Psoas muscle (tissue), 8 donors: ENCODE data around the gene ZKSCAN2. TPM values are rescaled to one million over a fixed set of nuclear protein-coding genes. Genes with fewer than 3 reads are reported as not detected.

Source experiments
- ATAC-seq, 4 donors: fragments of 200-7000 bp; cut with Tn5 transposase; one replicate each; pipeline ENCODE4 v1.9.1; 2020; ENCODE audit warnings: moderate library complexity in 3 of 4, mild to moderate bottlenecking in 2 of 4
- DNase-seq, 2 donors: peaks; one replicate each; pipeline ENCODE4 v3.0.0-alpha.2; 2020
- H3K27ac ChIP-seq: fragments of 200-600 bp; one replicate; pipeline ENCODE4 v1.8.0; 2022
- H3K27me3 ChIP-seq, 3 donors: fragments of 200-600 bp in 1 of 3; one replicate each; pipeline versions ENCODE4 v1.6.1 to v1.8.0; 2013 to 2022; ENCODE audit warnings: low read length in 2 of 3, mild to moderate bottlenecking in 2 of 3, moderate library complexity in 1 of 3; ENCODE audit not compliant: insufficient read depth in 3 of 3
- H3K36me3 ChIP-seq, 2 donors: fragments of 200-600 bp in 1 of 2; one replicate each; pipeline versions ENCODE4 v1.6.1 to v1.8.0; 2013 to 2022; ENCODE audit warnings: low read depth in 1 of 2, mild to moderate bottlenecking in 1 of 2, moderate library complexity in 1 of 2; ENCODE audit not compliant: insufficient read depth in 1 of 2
- H3K4me1 ChIP-seq: fragments of 200-600 bp; one replicate; pipeline ENCODE4 v1.8.0; 2022
- H3K4me3 ChIP-seq: fragments of 200-600 bp; one replicate; pipeline ENCODE4 v1.8.0; 2022; ENCODE audit warnings: mild to moderate bottlenecking
- H3K9me3 ChIP-seq: fragments of 200-600 bp; one replicate; pipeline ENCODE4 v1.8.0; 2022
- CTCF ChIP-seq: fragments of 200-600 bp; IDR thresholded peaks from one replicate; pipeline ENCODE4 v1.8.0; 2022; ENCODE audit warnings: antibody characterized with exemption
- WGBS, 3 donors: extraction: QIAGEN DNeasy Blood & Tissue Kit; methylation state at CpG; one replicate each; pipeline versions ENCODE4 v1.1.6 to v1.1.7; 2013; 5-methylcytosine and 5-hydroxymethylcytosine counted together
- intact Hi-C, 2 donors: fragments of 100-400 bp; cut with DNase I; formaldehyde crosslinking; loops; one replicate each; pipeline versions ENCODE4 v1.11.0 to v1.14.2; 2022
- polyA plus RNA-seq, 3 donors: library from polyadenylated mRNA; stranded (reverse); fragments of 200-250 nt; gene quantifications; one replicate each; pipeline ENCODE4 v1.2.3, GENCODE V29; 2013
- total RNA-seq, 4 donors: library from RNA; stranded (reverse); fragmentation: NEBNext Ultra II Directional in 2 of 4; extraction: Animal tissue kit (Norgen Biotek cat#: 25700) in 2 of 4; gene quantifications; one replicate each; pipeline versions ENCODE4 v1.2.1 to v1.2.4, GENCODE V29; 2021 to 2023
- donor health status: healthy with polysubstance abuse.
- donor health status: DM: no; HTN: no; CAD: no; lungs with moderate emphysema.
- donor health status: Bipolar disorder and iron deficiency.
- donor health status: healthy.
- donor health status: DM: yes; HTN: yes; CAD: no.
- donor health status: DM: no; HTN: no; CAD: no.
- donor health status: DM: no; HTN: no; CAD: no.
- donor health status: DM: yes; HTN: yes; CAD: no.

Gene ZKSCAN2
- total and polyA plus RNA-seq, 7 donors: 1.4 to 6.8 (median 5.2) TPM

DNA sequence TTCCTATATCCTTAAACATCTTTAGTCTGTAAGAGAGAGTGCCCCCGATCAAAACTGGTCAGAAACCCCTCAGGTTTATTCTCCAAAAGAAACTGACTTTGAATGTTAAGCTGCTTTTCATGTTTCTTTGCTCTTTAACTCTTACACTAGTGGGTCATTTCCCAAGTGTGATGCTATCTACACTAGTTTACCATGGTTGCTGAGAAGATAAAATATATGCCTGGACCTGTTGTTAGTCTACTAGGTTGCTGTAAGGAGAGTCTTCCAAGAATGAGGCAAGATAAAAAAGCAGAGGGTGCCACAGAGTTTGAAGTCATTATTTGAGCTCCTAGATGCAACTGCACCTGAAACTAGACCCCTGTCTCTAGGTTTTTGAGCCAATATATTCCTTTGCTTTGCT lies 12.2 kb upstream of the ZKSCAN2 start:
- ATAC-seq: no peak
- intact Hi-C loops: no loop called here
- DNase-seq: no peak
- TF ChIP-seq CTCF: no peak
- Histone ChIP-seq H3K36me3 (no peaks in the 10 kb centered on the region), H3K27me3 (no peaks in the 10 kb centered on the region), H3K4me1 (no peaks in the 10 kb centered on the region), H3K4me3 (no peak overlapping the region), H3K27ac (no peak overlapping the region), H3K9me3 (no peaks in the 10 kb centered on the region)
- 91 to 100% (median 94%) methylated on average over 1 of the region's 1 CpG for WGBS, 3 donors

DNA sequence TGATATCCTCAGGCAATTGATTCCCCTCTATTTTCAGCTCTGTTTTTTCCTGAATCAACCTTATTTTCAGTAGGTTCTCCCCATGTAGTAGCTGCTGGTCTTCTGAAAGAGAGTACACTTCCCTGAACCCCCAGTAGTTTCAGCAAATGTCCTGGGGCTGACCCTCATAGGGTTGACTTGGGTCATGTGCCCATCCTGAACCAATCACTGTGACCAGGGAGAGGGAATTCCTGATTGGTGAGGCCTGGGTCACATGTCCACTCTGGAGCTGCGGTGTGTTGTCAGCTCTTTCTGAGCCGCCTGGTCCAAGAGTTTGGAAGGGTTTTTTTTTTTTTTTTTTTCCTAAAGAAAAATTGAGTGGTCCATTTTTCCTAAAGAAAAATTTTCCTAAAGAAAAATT lies 8.3 kb upstream of the ZKSCAN2 start:
- 96 to 98% (median 98%) methylated on average over 2 of the region's 2 CpGs for WGBS, 3 donors
- Histone ChIP-seq H3K36me3 (no peaks in the 10 kb centered on the region), H3K4me1 (no peaks in the 10 kb centered on the region), H3K27ac (no peak overlapping the region), H3K4me3 (no peak overlapping the region), H3K9me3 (no peaks in the 10 kb centered on the region), H3K27me3 (no peaks in the 10 kb centered on the region)
- intact Hi-C loops: no loop called here
- ATAC-seq (no peak), DNase-seq (no peak)
- no peak for TF ChIP-seq CTCF

- DNase-seq: no peak
- TF ChIP-seq CTCF: no peak
- 46 to 73% (median 61%) methylated on average over 2 of the region's 2 CpGs for WGBS, 3 donors
These were observed 7.0 kb upstream of the ZKSCAN2 start for GRCh38 chr16:25264597-25264996.

DNA sequence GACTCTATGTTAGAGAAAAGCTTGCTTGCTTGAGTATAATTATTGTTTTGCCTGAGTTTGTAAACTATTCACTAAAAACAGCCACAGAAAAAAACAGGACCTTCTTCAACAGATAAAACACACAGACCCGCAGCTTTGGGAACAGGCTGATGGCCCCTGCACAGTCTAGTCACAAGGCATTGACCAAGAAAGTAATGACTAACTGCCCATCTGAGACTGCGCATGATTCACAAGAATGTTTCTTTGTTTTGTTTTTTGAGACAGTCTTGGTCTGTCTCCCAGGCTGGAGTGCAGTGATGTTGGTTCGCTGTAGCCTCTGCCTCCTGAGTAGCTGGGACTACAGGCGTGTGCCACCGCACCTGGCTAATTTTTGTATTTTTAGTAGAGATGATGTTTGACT lies 2.8 kb upstream of the ZKSCAN2 start:
- H3K27me3 ChIP-seq: no peaks in the 10 kb centered on the region
- H3K27ac ChIP-seq: peak overlapping the region; percentile 100
- TF ChIP-seq CTCF: no peak
- peak overlapping the region; percentile 11 for H3K4me3 ChIP-seq
- intact Hi-C loops: no loop called here
- H3K4me1 ChIP-seq: peaks cover 36% of the 10 kb centered on the region
- no peak for DNase-seq
- ATAC-seq: no peak
- 78 to 89% (median 82%) methylated on average over 5 of the region's 5 CpGs for WGBS, 3 donors
- no peaks in the 10 kb centered on the region for H3K36me3 ChIP-seq
- no peaks in the 10 kb centered on the region for H3K9me3 ChIP-seq

More at GRCh38 chr16:25264597-25264996, 7.0 kb upstream of the ZKSCAN2 start:
- Histone ChIP-seq H3K36me3 (no peaks in the 10 kb centered on the region), H3K9me3 (no peaks in the 10 kb centered on the region), H3K4me3 (no peak overlapping the region), H3K27me3 (no peaks in the 10 kb centered on the region), H3K4me1 (peaks cover 13% of the 10 kb centered on the region), H3K27ac (no peak overlapping the region)
- ATAC-seq: peak in 1 of 4 donors; percentile 33
- intact Hi-C loops: no loop called here

DNA sequence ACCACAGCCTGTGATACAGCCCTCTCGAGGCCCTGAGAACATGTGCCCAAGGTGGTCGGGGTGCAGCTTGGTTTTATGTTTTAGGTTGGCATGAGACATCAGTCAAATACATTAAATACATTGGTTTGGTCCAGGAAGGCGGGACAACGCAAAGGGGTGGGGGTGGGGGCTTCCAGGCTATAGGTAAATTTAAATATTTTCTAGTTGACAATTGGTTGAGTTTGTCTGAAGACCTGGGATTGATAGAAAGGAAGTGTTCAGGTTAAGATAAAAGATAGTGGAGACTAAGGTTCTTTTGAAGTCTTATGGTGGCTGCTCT lies 1.2 kb upstream of the ZKSCAN2 start:
- no peaks in the 10 kb centered on the region for H3K27me3 ChIP-seq
- ATAC-seq (no peak), DNase-seq (no peak)
- no peak for TF ChIP-seq CTCF
- WGBS, 3 donors: 30 to 33% (median 30%) methylated on average over 4 of the region's 4 CpGs
- intact Hi-C loops: loop anchor here in 1 of 2 donors (10.0 kb wide), 1 partner anchor 724 kb away; the partner anchor contains the start of gene RBBP6
- H3K36me3 ChIP-seq: peaks cover 3 to 13% of the 10 kb centered on the region in 2 donors
- no peaks in the 10 kb centered on the region for H3K9me3 ChIP-seq
- peaks cover 41% of the 10 kb centered on the region for H3K4me1 ChIP-seq
- peak overlapping the region; percentile 100 for H3K27ac ChIP-seq
- H3K4me3 ChIP-seq: peak overlapping the region; percentile 96
